Measurements from ENCODE around the gene SLC26A11.
"Not testable (repeated sequence)": the region's sequence is repeated elsewhere in the genome, so short reads cannot be mapped to it uniquely, and the experiment has no call there.

DNA sequence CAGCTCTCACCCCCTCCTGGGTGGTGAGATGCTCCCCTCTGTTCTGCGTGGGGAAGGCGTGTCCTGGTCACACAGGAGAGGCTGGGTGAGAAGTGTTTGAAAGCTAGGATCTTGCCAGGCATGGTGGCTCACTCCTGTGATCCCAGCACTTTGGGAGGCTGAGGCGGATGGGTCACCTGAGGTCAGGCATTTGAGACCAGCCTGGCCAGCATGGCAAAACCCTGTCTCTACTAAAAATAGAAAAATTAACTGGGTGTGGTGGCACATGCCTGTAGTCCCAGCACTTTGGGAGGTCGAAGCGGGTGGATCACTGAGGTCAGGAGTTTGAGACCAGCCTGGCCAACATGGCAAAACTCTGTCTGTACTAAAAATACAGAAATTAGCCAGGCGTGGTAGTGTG, 24.2 kb downstream of the SLC26A11 start:
- TF ChIP-seq, protein P1, sequence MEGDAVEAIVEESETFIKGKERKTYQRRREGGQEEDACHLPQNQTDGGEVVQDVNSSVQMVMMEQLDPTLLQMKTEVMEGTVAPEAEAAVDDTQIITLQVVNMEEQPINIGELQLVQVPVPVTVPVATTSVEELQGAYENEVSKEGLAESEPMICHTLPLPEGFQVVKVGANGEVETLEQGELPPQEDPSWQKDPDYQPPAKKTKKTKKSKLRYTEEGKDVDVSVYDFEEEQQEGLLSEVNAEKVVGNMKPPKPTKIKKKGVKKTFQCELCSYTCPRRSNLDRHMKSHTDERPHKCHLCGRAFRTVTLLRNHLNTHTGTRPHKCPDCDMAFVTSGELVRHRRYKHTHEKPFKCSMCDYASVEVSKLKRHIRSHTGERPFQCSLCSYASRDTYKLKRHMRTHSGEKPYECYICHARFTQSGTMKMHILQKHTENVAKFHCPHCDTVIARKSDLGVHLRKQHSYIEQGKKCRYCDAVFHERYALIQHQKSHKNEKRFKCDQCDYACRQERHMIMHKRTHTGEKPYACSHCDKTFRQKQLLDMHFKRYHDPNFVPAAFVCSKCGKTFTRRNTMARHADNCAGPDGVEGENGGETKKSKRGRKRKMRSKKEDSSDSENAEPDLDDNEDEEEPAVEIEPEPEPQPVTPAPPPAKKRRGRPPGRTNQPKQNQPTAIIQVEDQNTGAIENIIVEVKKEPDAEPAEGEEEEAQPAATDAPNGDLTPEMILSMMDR (IDR thresholded peaks at IDR 0.05; ENCODE audit: insufficient read depth, low read length, poor library complexity, severe bottlenecking) = not testable (repeated sequence)
- TF ChIP-seq EZH2phosphoT487 (conservative IDR thresholded peaks at IDR 0.05; ENCODE audit: low read length) = not testable (repeated sequence)
